ENCODE measurements around the gene UNC5CL.
A peak's percentile ranks its signal among the peaks of the same experiment; 100 is the strongest.

The UNC5CL gene

DNA sequence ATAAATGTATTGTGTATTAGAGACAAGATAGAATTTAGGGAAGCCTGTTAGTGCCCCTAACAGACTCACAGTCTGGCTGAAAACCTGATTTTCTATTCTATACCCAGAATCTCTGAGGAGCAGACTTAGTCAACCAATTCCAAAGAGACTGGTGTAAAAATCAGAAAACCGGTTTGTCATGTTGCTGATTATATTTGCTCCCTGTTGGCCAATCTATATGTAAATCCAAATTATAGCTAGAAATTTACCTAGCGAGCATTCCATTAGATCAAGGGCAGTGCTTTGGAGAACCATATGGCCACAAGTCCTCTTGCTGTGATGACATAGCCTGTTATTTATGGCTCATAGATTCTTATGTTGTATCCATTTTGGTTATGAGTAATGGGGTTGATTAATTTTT lies 38.5 kb upstream of the UNC5CL start:
- TF ChIP-seq, protein P1, sequence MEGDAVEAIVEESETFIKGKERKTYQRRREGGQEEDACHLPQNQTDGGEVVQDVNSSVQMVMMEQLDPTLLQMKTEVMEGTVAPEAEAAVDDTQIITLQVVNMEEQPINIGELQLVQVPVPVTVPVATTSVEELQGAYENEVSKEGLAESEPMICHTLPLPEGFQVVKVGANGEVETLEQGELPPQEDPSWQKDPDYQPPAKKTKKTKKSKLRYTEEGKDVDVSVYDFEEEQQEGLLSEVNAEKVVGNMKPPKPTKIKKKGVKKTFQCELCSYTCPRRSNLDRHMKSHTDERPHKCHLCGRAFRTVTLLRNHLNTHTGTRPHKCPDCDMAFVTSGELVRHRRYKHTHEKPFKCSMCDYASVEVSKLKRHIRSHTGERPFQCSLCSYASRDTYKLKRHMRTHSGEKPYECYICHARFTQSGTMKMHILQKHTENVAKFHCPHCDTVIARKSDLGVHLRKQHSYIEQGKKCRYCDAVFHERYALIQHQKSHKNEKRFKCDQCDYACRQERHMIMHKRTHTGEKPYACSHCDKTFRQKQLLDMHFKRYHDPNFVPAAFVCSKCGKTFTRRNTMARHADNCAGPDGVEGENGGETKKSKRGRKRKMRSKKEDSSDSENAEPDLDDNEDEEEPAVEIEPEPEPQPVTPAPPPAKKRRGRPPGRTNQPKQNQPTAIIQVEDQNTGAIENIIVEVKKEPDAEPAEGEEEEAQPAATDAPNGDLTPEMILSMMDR (IDR thresholded peaks at IDR 0.05; ENCODE audit: low read depth, low read length, missing control alignments): no peak
- no peak overlapping the region for H3K4me3 ChIP-seq (ENCODE audit: low read depth, low read length)
- DNase-seq (ENCODE audit: low read depth): no peak

- no peak overlapping the region; the same call in 1 of the 2 replicates for H3K4me3 ChIP-seq (ENCODE audit: low read depth, low read length)
- TF ChIP-seq, protein P1 (IDR thresholded peaks at IDR 0.05; ENCODE audit: low read depth, low read length, missing control alignments): no peak
- DNase-seq (ENCODE audit: low read depth): no peak
These were observed 36.9 kb upstream of the UNC5CL start for GRCh38 chr6:41075651-41076626.

GRCh38 chr6:41074692-41075436 lies 35.8 kb upstream of the UNC5CL start:
- TF ChIP-seq, protein P1 (IDR thresholded peaks at IDR 0.05; ENCODE audit: low read depth, low read length, missing control alignments): no peak
- no peak for DNase-seq (ENCODE audit: low read depth)
- H3K4me3 ChIP-seq (ENCODE audit: low read depth, low read length): peak overlapping the region; percentile 99

DNA sequence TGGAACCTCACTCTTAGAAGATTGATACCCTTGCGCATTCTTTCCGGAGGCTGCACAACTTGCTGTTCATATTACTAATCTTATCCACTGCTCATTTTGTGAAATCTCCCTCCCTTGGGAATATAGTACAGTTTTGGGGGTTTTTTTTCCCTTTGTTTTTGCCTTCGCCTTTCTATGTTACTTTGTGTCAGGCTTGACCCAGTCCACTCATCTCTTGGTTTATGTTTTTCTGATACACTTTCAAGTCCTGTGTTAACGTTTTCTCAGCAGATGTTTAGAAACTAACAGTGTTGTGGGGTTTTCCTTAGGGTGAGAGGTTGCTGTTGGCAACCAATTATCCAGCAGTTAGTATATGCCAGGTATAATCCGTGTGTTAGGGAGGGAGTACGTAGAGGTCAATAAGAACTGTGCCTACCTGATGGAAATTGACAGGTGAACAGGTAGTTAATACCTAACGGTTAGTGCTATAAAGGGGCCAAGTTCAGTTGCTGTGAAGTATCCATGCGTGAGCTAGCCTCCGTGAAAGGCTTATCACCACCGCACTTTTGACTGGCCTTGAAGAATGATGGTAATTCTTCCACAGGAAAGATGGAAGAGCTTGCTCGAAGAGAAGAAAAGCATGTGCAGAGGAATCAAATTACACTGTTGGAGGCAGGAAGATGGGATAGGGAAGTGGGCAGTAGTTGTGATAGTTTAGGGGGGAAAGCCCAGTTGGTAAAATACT lies 35.1 kb upstream of the UNC5CL start:
- H3K4me3 ChIP-seq (ENCODE audit: low read depth, low read length): peak overlapping the region; percentile 99
- no peak for DNase-seq (ENCODE audit: low read depth)
- TF ChIP-seq, protein P1 (IDR thresholded peaks at IDR 0.05; ENCODE audit: low read depth, low read length, missing control alignments): no peak

DNA sequence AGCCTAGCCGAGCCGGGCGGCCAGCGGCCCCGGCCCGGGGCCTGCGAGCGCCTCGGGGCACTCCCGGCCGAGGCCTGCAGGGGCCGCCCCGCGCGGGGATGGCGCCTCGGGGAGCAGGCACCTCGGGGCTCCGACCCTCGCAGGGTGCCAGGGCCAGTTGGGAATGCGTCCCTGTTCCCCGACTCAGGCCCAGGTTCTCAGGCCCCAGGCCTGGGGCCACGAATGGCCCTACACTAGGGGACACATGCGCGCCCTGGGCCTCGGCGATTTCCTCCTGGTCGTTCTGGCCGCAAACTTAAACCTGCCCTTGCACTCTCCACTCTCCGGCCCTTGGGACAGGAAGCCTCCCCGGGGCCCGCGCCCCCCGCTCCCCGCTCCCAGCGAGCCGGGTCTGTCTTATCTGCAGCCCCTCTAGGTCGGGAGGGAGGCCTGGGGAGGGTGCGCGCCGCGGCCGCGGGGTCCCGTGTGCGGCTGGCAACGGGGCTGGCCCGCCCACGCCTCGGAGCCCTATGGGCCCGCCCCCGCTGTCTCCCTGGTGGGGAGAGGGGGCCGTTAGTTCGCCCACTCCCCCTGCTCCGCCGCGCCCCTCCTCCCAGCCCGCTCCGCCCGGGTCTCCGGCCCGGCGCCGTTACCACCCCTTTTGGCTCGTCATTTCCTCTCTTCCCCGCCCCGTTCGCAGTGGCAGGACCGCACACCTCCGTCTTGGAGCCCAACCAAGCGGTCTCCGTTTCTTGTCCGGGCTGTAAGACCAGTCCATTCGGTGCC lies 34.4 kb upstream of the UNC5CL start:
- TF ChIP-seq, protein P1 (IDR thresholded peaks at IDR 0.05; ENCODE audit: low read depth, low read length, missing control alignments): peak; percentile 32
- H3K4me3 ChIP-seq (ENCODE audit: low read depth, low read length): peak overlapping the region; percentile 99
- peak; percentile 40 for DNase-seq (ENCODE audit: low read depth)

DNA sequence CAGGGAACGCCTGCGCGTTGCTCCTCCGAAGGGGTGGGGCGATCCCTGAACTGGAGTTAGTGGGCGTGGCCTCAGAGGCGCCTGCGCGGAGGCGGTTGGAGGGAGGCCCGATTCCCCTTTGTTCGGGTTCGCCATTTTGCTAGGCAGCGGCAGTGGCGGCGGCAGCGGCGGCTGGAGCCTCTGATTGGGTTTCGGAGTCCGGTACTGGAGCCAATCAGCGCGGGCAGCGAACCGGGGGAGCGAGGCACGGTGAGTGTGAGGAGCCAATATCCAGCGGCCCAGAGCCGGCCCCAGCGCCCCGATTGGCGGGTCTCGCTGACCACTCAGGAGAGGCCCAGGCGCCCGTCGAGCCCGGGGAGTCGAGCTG lies 33.8 kb upstream of the UNC5CL start, which contains the start of gene NFYA:
Gene NFYA (plus strand): TSS at position 139 of the 367 bp plus-strand sequence. CDS start 6,116 bp downstream, outside the sequence.
- TF ChIP-seq, protein P1 (IDR thresholded peaks at IDR 0.05; ENCODE audit: low read depth, low read length, missing control alignments): no peak
- peak within 1 kb of the TSS; percentile 99 for H3K4me3 ChIP-seq (ENCODE audit: low read depth, low read length)
- no peak for DNase-seq (ENCODE audit: low read depth)

All from GM12864 (cell line).